Breast epithelium (tissue), 3 donors: ENCODE measurements around the gene LRRC4C.

Experiments used
- CTCF ChIP-seq, 3 donors: fragments of 450-650 bp; IDR thresholded peaks; one replicate each; pipeline ENCODE4 v1.5.1; 2016 to 2017; ENCODE audit warnings: antibody characterized with exemption in 3 of 3, mild to moderate bottlenecking in 3 of 3, moderate library complexity in 3 of 3
- POLR2A ChIP-seq: fragments of 450-650 bp; IDR thresholded peaks from one replicate; pipeline ENCODE4 v1.6.1; 2016; ENCODE audit warnings: antibody characterized with exemption, mild to moderate bottlenecking, moderate library complexity

- TF ChIP-seq POLR2A (no peak), CTCF (IDR thresholded peaks at IDR 0.05) (no peak)
These were observed 1024.1 kb downstream of the LRRC4C start for GRCh38 chr11:40435344-40435743.
